ENCODE measurements around the gene LDLRAD3.

Gene LDLRAD3

GRCh38 chr11:36070954-36071330 is 127.1 kb downstream of the LDLRAD3 start:
- no peak for TF ChIP-seq TOX (CRISPR knock-in tag; IDR thresholded peaks at IDR 0.05; ENCODE audit: borderline replicate concordance)
- TF ChIP-seq RARB (CRISPR knock-in tag; IDR thresholded peaks at IDR 0.05), result no peak
- TF ChIP-seq, protein P1, sequence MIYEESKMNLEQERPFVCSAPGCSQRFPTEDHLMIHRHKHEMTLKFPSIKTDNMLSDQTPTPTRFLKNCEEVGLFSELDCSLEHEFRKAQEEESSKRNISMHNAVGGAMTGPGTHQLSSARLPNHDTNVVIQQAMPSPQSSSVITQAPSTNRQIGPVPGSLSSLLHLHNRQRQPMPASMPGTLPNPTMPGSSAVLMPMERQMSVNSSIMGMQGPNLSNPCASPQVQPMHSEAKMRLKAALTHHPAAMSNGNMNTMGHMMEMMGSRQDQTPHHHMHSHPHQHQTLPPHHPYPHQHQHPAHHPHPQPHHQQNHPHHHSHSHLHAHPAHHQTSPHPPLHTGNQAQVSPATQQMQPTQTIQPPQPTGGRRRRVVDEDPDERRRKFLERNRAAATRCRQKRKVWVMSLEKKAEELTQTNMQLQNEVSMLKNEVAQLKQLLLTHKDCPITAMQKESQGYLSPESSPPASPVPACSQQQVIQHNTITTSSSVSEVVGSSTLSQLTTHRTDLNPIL (CRISPR knock-in tag; IDR thresholded peaks at IDR 0.05; ENCODE audit: low read depth), result no peak
- no peak for TF ChIP-seq ZFP30 (CRISPR knock-in tag; IDR thresholded peaks at IDR 0.05)
- TF ChIP-seq BACH2 (CRISPR knock-in tag; IDR thresholded peaks at IDR 0.05; ENCODE audit: borderline replicate concordance), result no peak
- no peak for TF ChIP-seq ZNF70 (CRISPR knock-in tag; IDR thresholded peaks at IDR 0.05)
- no peak for TF ChIP-seq ZFP3 (CRISPR knock-in tag; IDR thresholded peaks at IDR 0.05)
- TF ChIP-seq ARNTL (CRISPR knock-in tag; IDR thresholded peaks at IDR 0.05; ENCODE audit: borderline replicate concordance, low read depth), result no peak
- no peak for ATAC-seq

GRCh38 chr11:36071917-36072500 is 128.1 kb downstream of the LDLRAD3 start:
- TF ChIP-seq, protein P2, sequence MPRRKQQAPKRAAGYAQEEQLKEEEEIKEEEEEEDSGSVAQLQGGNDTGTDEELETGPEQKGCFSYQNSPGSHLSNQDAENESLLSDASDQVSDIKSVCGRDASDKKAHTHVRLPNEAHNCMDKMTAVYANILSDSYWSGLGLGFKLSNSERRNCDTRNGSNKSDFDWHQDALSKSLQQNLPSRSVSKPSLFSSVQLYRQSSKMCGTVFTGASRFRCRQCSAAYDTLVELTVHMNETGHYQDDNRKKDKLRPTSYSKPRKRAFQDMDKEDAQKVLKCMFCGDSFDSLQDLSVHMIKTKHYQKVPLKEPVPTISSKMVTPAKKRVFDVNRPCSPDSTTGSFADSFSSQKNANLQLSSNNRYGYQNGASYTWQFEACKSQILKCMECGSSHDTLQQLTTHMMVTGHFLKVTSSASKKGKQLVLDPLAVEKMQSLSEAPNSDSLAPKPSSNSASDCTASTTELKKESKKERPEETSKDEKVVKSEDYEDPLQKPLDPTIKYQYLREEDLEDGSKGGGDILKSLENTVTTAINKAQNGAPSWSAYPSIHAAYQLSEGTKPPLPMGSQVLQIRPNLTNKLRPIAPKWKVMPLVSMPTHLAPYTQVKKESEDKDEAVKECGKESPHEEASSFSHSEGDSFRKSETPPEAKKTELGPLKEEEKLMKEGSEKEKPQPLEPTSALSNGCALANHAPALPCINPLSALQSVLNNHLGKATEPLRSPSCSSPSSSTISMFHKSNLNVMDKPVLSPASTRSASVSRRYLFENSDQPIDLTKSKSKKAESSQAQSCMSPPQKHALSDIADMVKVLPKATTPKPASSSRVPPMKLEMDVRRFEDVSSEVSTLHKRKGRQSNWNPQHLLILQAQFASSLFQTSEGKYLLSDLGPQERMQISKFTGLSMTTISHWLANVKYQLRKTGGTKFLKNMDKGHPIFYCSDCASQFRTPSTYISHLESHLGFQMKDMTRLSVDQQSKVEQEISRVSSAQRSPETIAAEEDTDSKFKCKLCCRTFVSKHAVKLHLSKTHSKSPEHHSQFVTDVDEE (CRISPR knock-in tag; IDR thresholded peaks at IDR 0.05), result no peak
- ATAC-seq, result no peak

DNA sequence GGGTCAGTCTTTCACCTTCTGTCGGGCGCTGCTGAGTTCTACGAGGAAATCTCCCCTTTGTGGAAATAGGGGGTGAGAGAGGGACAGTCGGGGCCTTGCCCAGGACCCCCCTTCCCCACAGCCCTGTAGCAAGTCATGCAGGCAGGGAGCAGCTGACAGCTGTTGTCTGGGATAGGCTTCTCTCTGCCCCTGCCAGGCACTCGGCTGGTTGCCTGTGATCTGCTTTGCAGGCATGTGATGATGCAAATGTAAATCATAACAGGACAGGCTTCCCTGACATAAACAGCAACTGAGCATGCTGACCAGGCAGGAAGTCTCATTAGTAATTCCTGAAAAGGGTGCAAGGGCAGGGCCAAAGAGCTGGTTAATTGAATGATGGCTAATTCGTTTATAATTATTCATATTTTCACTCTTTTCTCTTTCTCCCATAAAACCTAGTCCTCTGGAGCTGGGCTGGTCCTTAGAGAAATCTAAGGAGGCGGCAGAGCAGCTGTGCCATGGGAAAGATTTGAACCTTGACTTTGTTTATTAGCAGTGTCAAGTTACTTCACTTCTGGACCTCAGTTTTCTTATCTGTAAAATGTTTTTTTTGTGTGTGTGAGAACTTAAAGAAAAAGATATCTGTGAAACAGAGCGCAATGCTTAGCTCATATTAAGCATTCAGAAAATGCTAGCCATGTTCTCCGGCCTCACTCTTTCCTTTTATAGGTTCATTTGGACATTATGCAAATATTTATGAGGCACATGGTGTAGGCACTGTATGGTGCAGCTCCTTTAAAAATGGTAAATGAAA is 129.7 kb downstream of the LDLRAD3 start:
- ATAC-seq, result peak; percentile 94
- TF ChIP-seq, protein P3, sequence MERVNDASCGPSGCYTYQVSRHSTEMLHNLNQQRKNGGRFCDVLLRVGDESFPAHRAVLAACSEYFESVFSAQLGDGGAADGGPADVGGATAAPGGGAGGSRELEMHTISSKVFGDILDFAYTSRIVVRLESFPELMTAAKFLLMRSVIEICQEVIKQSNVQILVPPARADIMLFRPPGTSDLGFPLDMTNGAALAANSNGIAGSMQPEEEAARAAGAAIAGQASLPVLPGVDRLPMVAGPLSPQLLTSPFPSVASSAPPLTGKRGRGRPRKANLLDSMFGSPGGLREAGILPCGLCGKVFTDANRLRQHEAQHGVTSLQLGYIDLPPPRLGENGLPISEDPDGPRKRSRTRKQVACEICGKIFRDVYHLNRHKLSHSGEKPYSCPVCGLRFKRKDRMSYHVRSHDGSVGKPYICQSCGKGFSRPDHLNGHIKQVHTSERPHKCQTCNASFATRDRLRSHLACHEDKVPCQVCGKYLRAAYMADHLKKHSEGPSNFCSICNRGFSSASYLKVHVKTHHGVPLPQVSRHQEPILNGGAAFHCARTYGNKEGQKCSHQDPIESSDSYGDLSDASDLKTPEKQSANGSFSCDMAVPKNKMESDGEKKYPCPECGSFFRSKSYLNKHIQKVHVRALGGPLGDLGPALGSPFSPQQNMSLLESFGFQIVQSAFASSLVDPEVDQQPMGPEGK (CRISPR knock-in tag; IDR thresholded peaks at IDR 0.05; ENCODE audit: borderline replicate concordance), result no peak
- TF ChIP-seq ZNF8 (CRISPR knock-in tag; IDR thresholded peaks at IDR 0.05) (no peak), SNAI2 (CRISPR knock-in tag; IDR thresholded peaks at IDR 0.05) (no peak), ISL1 (CRISPR knock-in tag; IDR thresholded peaks at IDR 0.05) (no peak), PPARA (CRISPR knock-in tag; IDR thresholded peaks at IDR 0.05; ENCODE audit: borderline replicate concordance) (no peak), GLIS3 (CRISPR knock-in tag; IDR thresholded peaks at IDR 0.05) (no peak), ZNF70 (CRISPR knock-in tag; IDR thresholded peaks at IDR 0.05) (no peak), ZFP3 (CRISPR knock-in tag; IDR thresholded peaks at IDR 0.05) (no peak), ZC3H10 (CRISPR knock-in tag; IDR thresholded peaks at IDR 0.05) (no peak), TCF4 (CRISPR knock-in tag; IDR thresholded peaks at IDR 0.05; ENCODE audit: borderline replicate concordance) (no peak)
- TF ChIP-seq, protein P1 (CRISPR knock-in tag; IDR thresholded peaks at IDR 0.05; ENCODE audit: low read depth), result no peak
- TF ChIP-seq, protein P4, sequence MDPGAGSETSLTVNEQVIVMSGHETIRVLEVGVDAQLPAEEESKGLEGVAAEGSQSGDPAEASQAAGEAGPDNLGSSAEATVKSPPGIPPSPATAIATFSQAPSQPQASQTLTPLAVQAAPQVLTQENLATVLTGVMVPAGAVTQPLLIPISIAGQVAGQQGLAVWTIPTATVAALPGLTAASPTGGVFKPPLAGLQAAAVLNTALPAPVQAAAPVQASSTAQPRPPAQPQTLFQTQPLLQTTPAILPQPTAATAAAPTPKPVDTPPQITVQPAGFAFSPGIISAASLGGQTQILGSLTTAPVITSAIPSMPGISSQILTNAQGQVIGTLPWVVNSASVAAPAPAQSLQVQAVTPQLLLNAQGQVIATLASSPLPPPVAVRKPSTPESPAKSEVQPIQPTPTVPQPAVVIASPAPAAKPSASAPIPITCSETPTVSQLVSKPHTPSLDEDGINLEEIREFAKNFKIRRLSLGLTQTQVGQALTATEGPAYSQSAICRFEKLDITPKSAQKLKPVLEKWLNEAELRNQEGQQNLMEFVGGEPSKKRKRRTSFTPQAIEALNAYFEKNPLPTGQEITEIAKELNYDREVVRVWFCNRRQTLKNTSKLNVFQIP (CRISPR knock-in tag; IDR thresholded peaks at IDR 0.05; ENCODE audit: borderline replicate concordance, low read depth), result no peak
- TF ChIP-seq, protein P2 (CRISPR knock-in tag; IDR thresholded peaks at IDR 0.05), result no peak

All from SK-N-SH treated with all-trans-retinoic acid at 6 μM for 48 hours (cell line).